HG02840 (cell line): ENCODE data around the gene TSPAN2.

Experiments used
- ATAC-seq: cut with Tn5 transposase; IDR thresholded peaks from one replicate; pipeline ENCODE4 v1.9.1; 2021; ENCODE audit warnings: mild to moderate bottlenecking, moderate library complexity, moderate number of reproducible peaks; ENCODE audit not compliant: unreplicated experiment, low FRiP score

Gene TSPAN2

DNA sequence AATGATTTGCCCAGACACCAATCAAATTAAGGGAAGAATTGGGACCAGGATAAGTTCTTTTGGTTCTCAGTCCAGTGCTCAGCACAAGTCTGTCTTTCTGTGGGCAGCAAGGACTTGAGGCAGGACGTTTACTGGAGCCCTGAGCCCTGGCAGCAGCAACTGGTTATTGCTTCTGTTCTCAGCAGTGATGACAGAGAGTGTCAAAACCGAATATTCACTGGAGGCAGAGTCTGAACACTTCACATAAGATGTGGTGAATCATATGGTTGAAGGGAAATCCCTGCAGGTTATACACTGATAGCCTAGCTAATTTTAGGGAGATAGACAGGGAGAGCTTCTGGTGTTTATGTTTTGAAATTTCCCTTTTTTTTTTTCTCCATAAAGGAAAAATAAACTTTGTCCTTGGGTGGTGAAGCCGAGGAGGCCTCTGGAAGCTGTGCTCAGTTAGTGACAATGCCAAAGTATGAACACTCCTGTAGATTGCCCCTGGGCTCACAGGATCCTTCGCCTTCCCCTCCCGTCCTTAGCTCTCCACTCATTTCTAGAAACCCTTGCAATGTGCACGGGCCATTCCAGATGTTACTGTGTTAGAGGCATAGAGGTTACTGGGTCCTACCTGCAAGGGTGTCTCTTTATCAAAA is 26.3 kb upstream of the TSPAN2 start:
- ATAC-seq, result no peak

DNA sequence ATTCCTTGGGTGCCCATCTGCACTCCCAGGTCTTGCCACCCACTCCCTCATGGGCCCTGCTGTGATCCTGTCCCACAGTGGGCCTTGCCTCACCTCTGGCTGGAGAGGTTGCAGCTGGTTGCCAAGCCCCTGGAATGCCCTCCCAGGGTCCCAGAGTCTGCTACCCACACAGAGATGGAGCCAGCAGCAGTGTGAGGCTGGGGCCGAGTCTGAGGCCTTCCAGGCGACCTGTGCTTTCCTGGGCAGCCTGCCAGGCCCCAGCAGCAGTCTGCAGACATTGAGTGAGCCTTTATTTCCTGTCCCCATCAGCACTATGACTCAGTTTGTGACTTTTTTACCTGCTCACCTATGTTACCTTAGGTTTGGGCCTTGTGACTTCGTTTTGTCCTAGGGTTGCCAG is 25.0 kb upstream of the TSPAN2 start:
- ATAC-seq, result no peak

DNA sequence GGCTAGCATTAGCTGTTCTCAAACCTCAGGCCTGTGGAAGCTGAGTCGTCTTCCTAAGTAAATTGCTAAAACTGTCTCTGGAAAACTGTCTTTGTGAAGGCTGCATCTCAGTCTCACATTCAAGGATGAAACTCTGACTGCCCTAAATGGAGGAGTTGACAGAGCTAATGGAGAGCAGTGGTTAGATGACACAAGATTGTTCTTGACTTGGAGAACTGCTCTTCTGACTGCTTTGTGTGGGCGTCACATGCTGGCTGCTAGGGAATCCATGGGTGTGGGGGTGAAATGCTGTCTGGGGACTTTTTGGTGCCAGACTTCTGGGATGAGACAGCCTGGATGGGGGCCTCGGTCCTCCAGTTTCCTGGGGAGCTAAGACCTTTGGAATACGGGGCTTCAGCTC is 24.5 kb upstream of the TSPAN2 start:
- no peak for ATAC-seq

DNA sequence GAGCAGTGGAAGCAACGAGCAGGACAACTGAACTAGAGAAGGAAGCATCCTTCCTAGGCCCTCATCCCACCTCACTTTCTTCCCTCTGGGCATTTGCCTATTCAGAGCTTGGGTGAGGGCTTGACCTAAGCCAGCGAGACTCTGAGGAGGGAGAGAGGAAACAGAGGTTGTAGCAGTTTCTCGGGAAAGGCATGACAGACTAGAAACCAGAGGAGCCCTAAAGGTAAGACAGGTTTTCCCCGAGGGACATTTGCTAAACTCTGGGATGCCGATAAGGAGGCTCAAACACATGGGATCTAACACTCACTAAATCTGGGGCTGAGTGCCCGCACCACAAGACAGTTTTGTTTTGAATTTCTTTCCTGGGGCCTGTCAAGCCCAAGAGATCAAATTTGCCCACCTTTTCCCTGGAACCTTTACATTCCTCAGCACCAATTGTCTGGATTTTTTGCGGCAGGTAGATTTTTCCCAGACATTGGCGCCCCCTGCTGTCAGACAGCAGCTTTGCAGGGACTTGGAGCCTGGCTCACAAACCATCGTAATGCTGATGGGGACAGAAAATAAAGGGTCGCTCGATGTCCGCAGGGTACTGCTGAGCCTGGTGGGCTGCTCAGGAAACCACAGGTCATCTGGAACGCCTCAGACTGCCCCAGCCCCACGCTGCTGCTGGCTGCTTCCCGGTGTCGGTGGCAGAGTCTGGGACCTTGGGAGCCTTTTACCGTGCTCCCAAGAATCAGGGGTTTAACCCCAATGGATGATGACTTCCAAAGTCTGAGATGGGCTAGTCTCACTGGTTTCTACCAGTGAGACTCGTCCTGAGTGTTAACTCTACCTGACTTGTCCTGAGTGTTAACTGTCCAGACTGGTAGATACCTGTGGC is 23.4 kb upstream of the TSPAN2 start:
- ATAC-seq, result no peak

DNA sequence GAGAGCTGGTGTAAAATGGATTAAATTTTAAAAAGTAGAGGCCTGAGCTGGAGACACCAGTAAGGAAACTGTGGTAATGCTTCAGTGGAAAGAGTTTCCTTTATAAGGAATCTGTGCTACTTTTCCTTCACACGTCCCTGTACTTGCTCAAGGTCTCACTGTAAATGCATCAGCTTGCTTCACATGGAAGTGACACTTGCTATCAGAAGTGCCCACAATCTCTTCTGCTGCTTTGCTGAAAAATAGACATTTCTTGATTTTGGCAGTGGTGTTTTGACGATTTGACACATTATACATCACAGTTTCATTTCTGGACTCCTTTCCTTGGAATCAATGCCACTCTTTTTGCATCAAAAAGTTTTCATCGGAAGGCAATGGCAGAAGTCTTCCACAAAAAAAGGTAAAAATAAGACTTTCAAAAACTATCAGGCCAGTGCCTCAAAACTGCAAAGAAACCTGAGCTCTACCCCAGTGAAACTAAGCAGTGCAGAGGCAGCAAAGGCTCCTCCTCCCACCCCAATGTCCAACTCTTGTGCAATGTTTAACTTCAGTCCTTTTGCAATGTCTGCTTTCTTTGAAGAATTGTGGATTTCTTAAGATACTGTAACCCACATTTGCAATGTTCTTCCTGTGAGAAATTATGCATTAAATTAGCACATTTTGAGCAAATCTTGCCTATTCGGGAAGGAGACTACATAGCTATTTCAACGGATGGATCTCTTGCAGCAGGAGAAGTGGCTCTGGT is 18.4 kb upstream of the TSPAN2 start:
- no peak for ATAC-seq

DNA sequence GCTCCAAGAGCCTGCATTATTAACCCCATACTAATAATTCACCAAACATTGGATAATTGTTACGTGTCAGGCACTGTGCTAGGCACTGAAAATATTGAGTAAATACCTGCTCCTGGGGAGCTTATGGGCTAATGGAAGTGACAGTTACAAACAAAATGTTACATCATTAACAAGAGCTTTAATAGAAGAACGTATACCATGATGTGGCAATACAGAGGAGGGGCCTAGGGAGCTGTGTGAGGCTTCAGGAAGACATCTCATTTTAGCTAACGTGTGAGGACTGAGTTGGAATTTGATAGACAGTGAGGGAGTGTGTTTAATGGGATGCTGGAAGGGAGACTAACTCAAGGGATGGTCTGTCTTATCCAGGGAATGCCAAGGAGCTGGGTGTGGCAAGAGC is 16.5 kb upstream of the TSPAN2 start:
- no peak for ATAC-seq

DNA sequence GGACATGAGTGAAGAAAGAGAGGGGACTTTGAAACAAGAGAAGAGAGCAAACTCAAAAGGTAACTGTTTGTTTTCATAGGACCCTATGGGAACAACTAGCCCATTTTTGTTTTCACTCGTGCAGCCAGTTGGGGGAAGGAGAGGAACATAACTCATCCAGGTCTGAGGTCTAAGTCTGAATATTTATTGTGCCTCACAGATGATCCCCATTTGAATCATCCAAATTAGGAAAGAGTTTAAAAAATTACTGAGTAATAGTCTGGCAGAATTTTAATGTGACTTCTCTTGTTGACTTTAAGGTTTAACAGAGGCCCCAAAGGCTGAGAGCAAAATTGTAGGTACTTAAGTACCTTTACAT is 10.4 kb upstream of the TSPAN2 start:
- no peak for ATAC-seq

DNA sequence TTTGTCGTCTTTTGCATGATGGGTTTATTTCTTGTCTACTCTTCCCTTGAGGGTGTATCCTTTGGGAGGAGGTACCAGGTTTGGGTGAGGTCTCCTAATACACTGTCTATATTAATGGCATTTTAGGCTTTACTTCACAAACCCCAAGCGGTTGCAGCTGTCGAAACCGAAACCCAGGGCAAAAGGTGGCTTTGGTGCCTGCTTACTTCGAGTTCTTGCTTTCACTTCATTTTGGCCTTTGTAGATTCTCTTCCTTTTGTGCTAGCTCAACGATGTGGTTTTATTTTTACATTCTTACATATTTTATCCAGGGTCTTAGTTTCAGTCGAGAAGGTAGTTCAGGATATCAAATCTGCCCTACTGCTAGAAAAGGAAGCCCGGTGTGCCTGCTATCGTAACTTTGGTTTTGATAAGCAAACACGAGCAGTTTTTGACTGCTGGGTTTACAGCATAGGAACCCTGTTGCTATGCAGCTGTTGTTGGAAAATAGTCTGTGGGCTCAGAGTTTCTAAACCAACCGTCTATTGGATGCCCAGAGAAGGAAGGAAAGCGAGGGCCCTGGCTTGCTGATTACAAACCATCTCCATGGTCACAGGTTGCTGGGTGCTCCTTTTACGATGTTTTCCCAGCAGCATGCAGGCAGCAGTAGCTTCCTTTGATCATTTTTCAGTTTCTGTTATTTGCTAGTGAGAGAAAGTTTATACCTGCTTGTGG is 9.8 kb upstream of the TSPAN2 start:
- peak; percentile 88 for ATAC-seq

DNA sequence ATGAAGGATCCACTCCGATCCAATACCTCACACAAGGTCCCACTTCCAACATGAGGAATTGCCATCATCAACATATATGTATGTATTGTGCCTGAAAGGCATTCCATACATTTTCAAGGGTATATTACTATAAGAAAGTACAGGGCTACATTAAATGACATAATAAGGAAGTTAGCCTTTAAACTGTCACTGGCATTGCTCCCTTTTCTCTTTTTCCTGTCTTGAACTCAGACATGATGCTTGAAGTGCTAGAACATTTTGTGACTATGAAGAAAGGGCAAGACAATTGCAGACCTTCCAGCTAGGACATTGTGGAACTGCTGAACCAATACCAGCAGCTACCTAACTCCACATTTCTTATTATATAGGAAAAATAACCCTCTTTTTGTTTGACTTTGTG is 2.9 kb upstream of the TSPAN2 start:
- ATAC-seq, result no peak

DNA sequence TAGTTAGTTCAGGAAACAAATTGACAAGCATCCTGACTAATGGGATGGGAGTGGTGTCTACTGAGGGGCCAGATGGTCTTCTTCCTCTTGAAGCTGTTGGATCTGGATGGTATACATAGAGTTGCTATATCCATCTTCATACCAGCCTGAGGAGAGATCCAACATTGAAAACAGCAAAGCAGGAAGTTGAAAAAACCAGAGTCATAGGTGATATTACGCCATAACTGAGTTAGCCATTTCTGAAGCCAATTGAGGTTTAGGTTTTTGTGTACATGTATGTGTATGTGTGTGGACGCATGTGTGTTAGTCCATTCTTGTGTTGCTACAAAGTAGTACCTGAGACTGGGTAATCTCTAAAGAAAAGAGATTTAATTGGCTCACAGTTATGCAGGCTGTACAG is 2.3 kb upstream of the TSPAN2 start:
- no peak for ATAC-seq

DNA sequence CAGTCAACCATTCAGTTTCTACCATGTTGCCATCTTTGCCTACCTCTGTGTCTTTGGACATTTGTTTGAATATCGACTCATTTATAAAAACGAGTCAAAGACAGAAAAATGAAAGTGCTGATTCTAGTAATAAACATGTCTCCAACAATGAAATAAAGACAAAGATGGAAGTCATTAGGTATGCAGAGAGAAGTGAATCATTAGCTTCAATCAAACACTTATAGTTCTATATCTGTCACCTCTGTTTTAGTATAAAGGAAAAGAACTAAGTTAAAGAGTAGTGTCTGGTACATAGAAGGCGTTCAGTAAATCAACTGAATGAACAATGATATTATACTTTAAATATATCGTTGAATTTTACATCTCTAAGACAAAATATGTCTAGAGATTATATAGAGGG is 1.7 kb upstream of the TSPAN2 start:
- no peak for ATAC-seq

DNA sequence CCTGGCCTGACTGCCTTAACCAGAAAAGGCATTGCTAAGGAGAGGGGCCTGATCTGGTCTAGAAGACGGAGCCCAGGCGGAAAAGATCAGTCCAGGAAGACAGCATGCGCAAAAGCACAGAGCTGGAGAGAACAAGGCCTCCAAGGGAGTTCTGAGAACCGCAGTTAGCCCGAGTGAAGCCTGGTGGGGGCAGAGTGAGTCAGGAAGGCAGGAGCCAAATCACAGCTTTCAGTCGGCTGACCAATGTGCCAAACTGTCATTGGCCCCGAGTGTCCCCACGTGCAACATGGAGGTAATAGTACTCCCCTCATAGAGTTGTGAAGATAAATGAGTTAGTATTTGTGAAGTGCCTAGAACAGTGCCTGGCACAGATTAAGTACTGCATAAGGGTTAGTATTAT is 1.2 kb upstream of the TSPAN2 start:
- no peak for ATAC-seq

DNA sequence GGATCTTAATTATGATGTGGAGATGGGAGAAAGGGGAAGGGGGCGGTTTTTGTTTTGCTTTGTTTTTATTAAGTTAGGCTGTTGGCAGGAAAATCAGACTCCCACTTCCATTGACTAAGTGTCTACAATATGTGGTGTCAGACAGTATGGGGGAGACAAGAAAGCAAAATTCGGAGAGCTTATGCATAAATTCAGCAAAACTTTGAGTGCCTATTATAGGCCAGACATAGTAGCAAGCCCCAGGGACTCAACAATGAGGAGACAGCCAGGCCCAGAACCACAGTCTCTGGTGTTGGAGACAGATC is 835 bp upstream of the TSPAN2 start:
- ATAC-seq, result no peak

DNA sequence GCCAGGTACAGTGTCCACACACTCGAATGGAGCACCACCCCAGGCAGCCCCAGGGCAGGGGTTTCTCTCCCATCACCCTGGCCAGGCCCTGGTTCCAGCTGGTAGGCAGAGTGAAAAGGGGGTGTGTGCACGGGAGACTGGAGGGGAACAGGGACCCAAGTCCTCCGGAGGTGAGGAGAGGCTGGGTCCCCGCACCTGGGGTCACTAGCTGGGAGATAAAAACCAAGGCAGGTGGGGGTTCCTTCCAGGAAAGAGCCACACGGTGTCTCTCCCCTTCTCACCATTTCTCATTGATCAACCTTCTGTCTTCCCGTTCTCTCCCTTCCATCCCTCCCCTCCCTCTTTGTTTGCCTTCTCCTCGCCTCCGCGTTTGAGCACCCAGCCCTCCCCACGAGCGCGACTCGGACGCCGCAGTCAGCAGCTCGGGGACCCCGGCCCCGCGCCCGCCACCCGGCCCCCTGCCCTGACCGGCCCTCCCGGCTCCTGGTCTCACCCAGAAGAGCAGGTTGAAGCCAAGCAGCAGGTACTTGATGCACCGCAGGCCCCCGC is 358 bp downstream of the TSPAN2 start:
- no peak for ATAC-seq

DNA sequence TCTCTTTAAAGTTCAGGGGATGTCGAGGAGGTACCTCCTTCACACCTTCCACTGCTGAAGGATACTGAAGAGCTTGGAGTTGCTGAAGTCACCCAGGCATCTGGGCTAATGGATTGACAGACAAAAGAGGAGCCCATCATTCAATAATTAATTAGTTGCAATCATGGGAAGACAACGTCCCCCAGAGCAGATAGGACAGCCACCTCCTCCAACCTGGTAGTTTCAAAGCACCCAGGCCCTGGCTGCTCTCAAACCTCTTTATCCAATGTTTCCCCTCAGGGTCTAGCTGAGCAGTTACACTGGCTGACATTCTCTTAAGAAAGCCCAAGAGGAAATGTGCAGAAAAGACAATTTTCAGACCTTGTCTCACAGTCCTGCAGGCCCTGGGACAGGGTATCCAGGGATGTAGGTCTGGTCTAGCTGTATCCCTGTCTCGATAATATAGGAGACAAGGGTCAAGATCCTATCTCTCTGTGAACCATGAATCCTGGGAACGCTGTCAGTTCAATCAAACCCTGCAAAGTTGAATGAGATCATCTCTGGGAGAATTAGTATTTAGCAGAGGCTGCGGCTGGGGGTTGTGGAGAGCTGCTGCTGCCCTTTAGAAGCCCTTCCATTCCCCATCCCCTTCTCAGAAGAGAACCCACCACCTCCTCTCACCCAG is 1.1 kb downstream of the TSPAN2 start:
- no peak for ATAC-seq

DNA sequence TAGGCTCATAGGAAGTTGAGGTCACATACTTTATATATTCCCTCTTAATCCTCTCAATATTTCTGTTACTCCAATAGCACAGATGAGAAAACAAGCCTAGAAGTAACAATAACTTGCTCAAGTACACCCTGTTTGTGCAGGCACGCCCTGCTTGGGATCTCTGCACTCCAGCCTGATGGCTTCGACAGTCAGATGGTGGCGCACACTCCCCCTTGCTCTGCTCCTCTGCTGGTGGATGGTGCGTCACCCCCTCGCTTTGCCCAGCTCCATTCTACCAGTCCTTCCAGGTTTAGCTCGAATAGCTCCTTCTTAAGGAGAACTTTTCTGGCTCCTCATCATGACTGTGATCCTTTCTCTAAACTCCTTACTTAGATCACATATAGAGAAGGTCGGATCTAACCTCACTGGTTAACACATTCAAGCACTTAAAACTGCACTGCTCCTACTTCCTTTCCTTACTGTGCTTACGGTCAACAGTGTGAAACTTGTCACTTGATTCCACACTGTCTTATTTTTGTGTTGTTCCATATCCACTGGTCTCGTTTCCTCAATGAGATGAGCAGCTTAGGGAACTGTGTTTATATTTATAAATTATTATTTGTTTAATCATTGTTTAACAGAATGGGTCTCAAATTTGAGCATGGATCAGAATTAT is 3.0 kb downstream of the TSPAN2 start:
- no peak for ATAC-seq

DNA sequence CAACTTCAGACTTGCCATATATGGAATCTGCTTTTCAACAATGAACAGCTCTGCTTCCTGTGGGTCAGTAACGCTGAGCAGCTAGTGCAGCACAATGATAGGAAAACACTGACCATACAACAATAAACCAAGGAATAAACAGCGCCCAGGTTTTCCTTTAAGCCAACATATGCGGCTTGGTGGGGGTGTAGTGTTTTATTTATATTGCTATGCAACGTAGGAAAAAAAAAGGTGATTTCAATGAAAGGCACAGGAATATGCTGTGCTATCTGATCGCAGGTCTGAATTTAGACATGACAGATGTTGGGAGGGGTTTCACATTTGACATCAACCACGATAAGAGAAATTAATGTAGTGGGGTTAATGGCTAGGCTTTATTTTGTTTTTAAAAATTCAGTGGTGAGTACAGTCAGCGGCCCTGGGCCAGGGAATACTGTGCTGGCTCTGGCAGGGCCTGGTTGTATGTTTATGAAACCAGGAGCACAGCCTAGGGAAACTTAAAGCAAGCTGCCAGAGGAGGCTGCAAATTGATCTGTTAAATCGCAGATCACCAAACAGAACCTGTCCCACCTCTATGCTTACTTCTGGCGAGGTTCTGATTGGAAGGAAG is 4.3 kb downstream of the TSPAN2 start:
- ATAC-seq, result no peak

DNA sequence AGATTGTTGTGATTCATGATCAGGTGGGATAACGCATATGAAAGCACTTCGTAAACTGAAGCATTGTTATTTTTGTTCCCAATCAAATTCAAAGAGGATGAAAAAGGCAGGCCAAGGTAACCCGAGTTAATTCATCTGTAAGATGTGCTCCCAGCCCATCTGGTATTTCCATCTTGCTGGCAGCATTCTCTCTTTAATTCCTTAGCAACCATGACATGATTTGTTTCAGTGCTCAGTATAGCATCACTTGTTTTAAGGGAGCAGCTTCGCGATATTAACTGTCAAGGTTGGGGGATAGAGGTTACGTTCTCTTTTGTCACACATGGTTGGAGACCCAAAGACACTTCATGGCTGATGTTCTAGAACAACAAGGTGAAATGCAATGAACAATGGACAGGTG is 6.4 kb downstream of the TSPAN2 start:
- ATAC-seq, result no peak

DNA sequence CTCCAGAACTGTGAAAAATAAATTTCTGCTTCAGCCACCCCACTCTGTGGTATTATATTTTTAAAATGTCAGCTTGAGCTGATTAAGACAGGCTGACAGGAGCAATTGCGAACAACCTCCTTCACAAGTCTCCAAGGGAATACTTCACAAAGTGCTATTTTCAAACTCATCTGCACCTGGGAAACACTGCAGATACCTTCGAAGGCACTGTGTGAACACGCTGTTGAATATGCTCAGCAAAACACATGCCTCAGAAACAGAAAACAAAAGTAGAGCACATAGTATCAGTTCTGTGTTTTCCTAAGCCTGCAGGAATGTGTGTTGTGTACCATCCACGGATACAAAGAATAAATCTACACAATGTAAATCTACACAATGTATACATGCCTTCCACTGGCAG is 10.6 kb downstream of the TSPAN2 start:
- no peak for ATAC-seq

DNA sequence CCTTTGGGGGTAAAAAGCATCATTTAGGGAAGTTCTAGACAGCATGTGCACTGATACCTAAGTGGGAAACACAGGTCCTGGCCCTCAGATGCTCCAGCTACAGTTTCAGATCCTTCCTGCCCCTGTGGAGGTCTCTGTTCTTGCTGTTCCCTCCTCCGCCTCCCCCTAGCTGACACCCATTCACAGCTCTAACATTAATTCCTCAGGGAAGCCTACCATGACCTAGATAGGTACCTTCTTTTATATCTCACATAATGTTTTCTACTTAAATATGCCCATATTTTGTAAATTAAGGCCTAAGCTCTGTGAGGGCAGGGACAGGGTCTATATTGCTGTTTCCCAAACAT is 11.3 kb downstream of the TSPAN2 start:
- no peak for ATAC-seq
